GM12892 (cell line): ENCODE results near the gene DDX1.

Experiments
- POLR2A ChIP-seq: IDR thresholded peaks from 2 replicates; pipeline ENCODE4 v1.6.1; 2011; ENCODE audit warnings: low read depth, low read length, control low read depth
- POLR2AphosphoS5 ChIP-seq: IDR thresholded peaks from 2 replicates; pipeline ENCODE4 v1.6.1; 2011; ENCODE audit warnings: low read depth, low read length, control low read depth

DNA sequence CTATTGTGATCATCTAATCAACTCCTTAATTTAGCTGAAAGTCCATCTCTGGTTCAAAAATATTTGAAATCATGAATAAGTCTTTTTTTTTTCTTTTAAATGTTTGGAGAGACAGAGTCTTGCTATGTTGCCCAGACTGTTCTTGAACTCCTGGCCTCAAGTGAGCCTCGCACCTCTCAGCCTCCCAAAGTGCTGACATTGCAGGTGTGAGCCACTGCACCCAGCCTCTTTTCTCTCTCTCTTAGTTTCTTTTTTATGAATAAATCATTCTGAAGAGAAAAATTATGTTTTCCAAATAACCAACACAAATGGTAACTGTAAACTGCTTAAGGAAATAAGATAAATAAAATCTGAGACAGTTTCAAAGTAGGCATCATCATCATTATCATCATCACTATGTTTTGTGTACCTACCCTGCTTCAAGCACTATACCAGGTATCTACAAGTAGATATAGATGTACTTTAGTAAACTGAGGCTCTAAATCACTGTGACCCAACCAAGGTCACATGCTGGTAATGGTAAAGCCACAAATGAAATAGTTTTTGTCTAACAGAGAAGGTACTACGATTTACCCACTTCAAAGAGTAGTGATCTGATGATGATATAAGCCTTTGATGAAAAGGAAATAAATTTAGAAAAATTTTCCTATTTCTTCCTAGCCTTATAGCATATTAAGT, 25.5 kb upstream of the DDX1 start:
- TF ChIP-seq POLR2AphosphoS5, result no peak
- TF ChIP-seq POLR2A, result no peak
